ENCODE data around the gene ARHGEF7.

GRCh38 chr13:111328574-111329410 lies 213.7 kb downstream of the ARHGEF7 start:
- TF ChIP-seq CTCF (IDR thresholded peaks at IDR 0.05) (no peak), ZFX (IDR thresholded peaks at IDR 0.05; ENCODE audit: borderline replicate concordance) (no peak)
